PC-3 (cell line): Measurements from ENCODE around the gene MYH15.

Experiments used
- EZH2 ChIP-seq: fragments of 300-600 bp; sonication (generic); IDR thresholded peaks from one replicate; pipeline ENCODE4 v1.6.1; 2017; ENCODE audit warnings: antibody characterized with exemption, mild to moderate bottlenecking, low read length; ENCODE audit not compliant: unreplicated experiment
- EZH2phosphoT487 ChIP-seq: fragments of 300-600 bp; sonication (generic); IDR thresholded peaks from 2 replicates; pipeline ENCODE4 v1.6.1; 2018; ENCODE audit warnings: mild to moderate bottlenecking, antibody characterized with exemption, low read length, borderline replicate concordance
- TF ChIP-seq, protein P1 (sequence below): fragments of 300-600 bp; sonication (generic); conservative IDR thresholded peaks from 2 replicates; pipeline ENCODE4 v1.5.1; 2017; ENCODE audit warnings: antibody characterized with exemption, low read depth, mild to moderate bottlenecking, low read length

- TF ChIP-seq, protein P1, sequence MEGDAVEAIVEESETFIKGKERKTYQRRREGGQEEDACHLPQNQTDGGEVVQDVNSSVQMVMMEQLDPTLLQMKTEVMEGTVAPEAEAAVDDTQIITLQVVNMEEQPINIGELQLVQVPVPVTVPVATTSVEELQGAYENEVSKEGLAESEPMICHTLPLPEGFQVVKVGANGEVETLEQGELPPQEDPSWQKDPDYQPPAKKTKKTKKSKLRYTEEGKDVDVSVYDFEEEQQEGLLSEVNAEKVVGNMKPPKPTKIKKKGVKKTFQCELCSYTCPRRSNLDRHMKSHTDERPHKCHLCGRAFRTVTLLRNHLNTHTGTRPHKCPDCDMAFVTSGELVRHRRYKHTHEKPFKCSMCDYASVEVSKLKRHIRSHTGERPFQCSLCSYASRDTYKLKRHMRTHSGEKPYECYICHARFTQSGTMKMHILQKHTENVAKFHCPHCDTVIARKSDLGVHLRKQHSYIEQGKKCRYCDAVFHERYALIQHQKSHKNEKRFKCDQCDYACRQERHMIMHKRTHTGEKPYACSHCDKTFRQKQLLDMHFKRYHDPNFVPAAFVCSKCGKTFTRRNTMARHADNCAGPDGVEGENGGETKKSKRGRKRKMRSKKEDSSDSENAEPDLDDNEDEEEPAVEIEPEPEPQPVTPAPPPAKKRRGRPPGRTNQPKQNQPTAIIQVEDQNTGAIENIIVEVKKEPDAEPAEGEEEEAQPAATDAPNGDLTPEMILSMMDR: no peak
- TF ChIP-seq EZH2: no peak
- no peak for TF ChIP-seq EZH2phosphoT487
These were observed 13.1 kb downstream of the MYH15 start for GRCh38 chr3:108497271-108497670.
